Stimulated activated CD4-positive, alpha-beta T cell treated with anti-CD3 and anti-CD28 coated beads, Interleukin-12 subunit alpha, Interleukin-12 subunit beta, amount 100 ng/mL, for 48 hours (primary cell): ENCODE data around the gene SUN2.

ENCODE experiments used
- DNase-seq, 3 donors: peaks; one replicate each; pipeline ENCODE4 v3.0.0-alpha.2; 2020; ENCODE audit warnings: low read depth in 2 of 3, low spot score in 1 of 3

Gene SUN2

DNA sequence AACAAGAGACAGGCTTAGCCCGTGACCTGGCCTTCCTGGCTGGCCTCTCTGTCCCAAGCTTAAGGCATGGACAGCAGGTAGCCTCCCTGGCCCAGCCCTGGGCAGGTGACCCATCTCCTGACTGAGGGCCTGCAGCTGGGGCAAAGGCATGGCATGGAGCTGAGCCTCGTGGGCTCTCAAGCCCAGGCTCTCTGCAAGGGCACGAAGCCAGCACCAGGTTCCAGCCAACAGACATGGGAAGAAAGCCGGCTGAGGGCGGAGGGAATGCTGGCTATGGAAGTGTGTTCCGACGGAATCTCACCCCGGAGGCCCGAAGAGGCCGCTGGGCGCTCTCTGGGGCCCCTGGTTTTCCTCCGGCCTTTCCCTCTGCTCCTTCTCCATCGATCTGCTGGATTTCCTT is 25.2 kb upstream of the SUN2 start:
- DNase-seq = no peak

- DNase-seq = no peak
Measured at GRCh38 chr22:38777087-38777671, 21.4 kb upstream of the SUN2 start.

GRCh38 chr22:38776086-38776485 is 20.3 kb upstream of the SUN2 start:
- no peak for DNase-seq

- no peak for DNase-seq
Measured at GRCh38 chr22:38775656-38776055, 19.9 kb upstream of the SUN2 start.

DNA sequence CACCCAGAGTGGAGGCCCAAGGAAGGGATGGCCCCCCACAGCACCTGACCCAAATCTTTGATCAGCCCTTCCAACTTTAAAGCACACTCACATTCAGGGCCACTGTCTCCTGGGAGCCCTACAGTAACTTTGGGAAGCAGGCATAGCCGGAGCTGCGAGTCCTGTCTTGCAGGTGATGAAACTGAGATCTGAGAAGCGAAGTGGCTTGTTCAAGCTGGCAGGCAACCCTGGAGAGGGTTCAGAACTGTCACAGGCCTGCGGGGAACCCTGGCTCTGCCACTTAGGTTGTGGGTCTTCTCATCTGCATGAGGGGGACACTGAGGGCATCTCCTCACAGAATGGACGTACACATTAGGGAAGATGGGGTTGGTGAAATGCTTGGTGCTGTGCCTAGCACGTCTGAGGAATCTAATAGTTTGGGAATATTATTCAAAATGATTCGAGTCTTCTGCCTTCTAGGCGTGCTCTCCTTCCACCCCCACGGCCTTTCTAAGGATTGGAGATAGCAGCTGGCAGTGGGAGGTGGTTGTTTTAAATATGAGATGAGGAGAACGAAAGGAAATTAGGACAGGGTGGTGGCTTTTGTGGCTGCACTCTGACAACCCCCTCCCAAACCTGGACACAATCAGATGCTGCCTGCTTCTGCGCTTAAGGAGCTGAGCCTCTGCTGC is 18.8 kb upstream of the SUN2 start:
- no peak for DNase-seq

- no peak for DNase-seq
Measured at GRCh38 chr22:38773363-38773946, 17.7 kb upstream of the SUN2 start.

DNA sequence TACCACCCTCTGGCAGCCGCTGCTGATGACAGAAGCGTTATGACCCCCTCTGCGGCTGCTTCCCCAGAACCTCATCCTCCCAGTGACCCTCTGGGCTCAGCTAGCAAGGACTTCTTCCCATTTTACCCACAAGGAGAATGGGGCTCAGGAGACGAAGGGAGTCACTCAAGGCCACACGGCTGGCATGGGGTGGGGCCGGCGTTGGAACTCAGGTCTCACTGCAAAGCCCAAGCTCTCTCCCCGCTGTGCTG is 16.8 kb upstream of the SUN2 start:
- DNase-seq = no peak

- DNase-seq = no peak
Measured at GRCh38 chr22:38770257-38770949, 14.6 kb upstream of the SUN2 start.

- DNase-seq = no peak
Measured at GRCh38 chr22:38768036-38768435, 12.2 kb upstream of the SUN2 start.

DNA sequence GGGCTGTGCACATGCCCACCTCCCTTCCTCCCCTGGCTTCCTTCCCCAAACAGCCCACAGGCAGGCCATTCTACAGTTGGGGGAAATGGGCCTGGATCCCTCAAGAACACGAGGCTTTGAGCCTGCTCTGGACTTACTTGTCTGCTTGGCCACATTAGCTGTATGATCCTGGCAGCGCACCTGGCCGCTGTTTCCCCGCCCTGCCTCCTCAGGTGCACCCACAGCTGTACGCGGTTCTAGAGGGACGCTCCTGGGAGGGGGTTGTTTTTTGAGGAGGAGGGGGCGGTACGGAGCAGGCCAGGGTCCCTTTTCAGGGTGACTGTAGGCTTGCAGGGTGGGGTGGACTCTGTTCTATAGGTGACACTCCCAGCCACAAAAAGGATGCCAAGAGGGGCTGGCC is 11.5 kb upstream of the SUN2 start:
- no peak for DNase-seq

GRCh38 chr22:38766076-38766777 is 10.4 kb upstream of the SUN2 start:
- DNase-seq = peak in 2 of 3 donors; percentile 23 to 38

GRCh38 chr22:38762551-38762983 is 6.8 kb upstream of the SUN2 start:
- DNase-seq = no peak

- DNase-seq = no peak
Measured at GRCh38 chr22:38761202-38762162, 5.7 kb upstream of the SUN2 start.

- no peak for DNase-seq
Measured at GRCh38 chr22:38760477-38761201, 4.8 kb upstream of the SUN2 start.

- DNase-seq = no peak
Measured at GRCh38 chr22:38759005-38759404, 3.2 kb upstream of the SUN2 start.

- peak; percentile 46 to 68 (median 62) for DNase-seq
Measured at GRCh38 chr22:38758276-38758945, 2.6 kb upstream of the SUN2 start.

- DNase-seq = no peak
Measured at GRCh38 chr22:38757464-38757757, 1.6 kb upstream of the SUN2 start.

DNA sequence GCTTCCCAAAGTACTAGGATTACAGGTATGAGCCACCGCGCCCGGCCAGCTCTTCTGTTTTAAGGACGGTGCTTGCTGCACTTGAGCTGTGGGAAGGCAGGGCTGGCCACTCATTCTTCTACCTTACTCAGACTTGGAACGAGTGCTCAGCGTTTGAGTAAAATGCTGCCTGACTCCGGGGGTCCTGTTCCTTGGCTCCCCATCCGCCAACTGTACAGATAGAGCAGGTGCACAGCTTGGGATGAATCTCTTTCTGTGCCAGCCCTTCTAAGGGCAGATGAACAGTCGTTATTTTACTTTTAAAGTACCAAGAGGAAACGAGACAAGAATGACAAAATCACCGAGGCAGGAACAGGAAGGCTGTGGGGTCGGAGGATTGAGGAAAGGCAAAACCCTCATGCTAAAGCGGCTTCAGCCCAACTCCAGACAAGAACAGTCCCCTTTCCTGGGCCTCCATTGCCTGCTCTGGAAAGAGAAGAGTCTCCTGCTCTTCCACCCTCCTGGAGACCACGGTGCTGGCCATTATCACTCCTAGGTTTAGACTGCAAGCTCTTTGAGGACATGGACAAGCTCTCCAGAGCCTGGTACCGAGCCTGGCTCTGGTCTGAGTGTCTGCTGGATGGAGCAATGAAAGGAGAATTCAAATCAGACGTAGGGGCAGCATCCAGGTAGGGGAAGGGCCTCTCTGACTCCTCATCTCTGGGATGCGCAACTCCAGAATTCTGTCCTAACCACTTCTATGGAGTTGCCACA is 1.1 kb upstream of the SUN2 start:
- no peak for DNase-seq
